SK-N-MC (cell line): ENCODE measurements around the gene FBRS.

ENCODE experiments used
- DNase-seq: peaks from one replicate; pipeline ENCODE4 v3.0.0-alpha.2; 2011; ENCODE audit warnings: low read depth, low spot score
- H3K27ac ChIP-seq: fragments of 200-600 bp; sonication (generic); 2 replicates; pipeline ENCODE4 v1.5.1; 2016; ENCODE audit warnings: mixed run types
- H3K36me3 ChIP-seq: fragments of 200-600 bp; sonication (generic); 2 replicates; pipeline ENCODE4 v1.6.1; 2017; ENCODE audit warnings: antibody characterized with exemption, low read length, mixed read lengths; ENCODE audit not compliant: insufficient read depth
- H3K4me3 ChIP-seq: fragments of 200-600 bp; sonication (generic); 2 replicates; pipeline ENCODE4 v1.5.1; 2016
- H3K9ac ChIP-seq: fragments of 200-600 bp; sonication (generic); 2 replicates; pipeline ENCODE4 v1.8.0; 2017; ENCODE audit warnings: mixed run types, mixed read lengths; ENCODE audit not compliant: insufficient read length
- H3K9me3 ChIP-seq: fragments of 200-600 bp; sonication (generic); 2 replicates; pipeline ENCODE4 v1.6.1; 2017; ENCODE audit warnings: low read depth, mild to moderate bottlenecking, antibody characterized with exemption, low read length, moderate library complexity, mixed read lengths
- EZH2 ChIP-seq: fragments of 200-600 bp; sonication (generic); IDR thresholded peaks from one replicate; pipeline ENCODE4 v1.6.1; 2017; ENCODE audit warnings: antibody characterized with exemption
- FOXP2 ChIP-seq: optimal IDR thresholded peaks from 2 replicates; pipeline ENCODE3; 2011; ENCODE audit warnings: mild to moderate bottlenecking, moderate library complexity; ENCODE audit not compliant: insufficient read depth; ENCODE audit errors: extremely low read length, control extremely low read depth
- POLR2AphosphoS5 ChIP-seq: IDR thresholded peaks from 2 replicates; pipeline ENCODE4 v1.6.1; 2012; ENCODE audit warnings: mild to moderate bottlenecking, low read depth, low read length, borderline replicate concordance

Gene FBRS

GRCh38 chr16:30657866-30658730 lies at the start of gene FBRS:
FBRS (plus strand) TSS chr16:30658431; CDS start chr16:30659519, 1,088 bp downstream.
- Histone ChIP-seq H3K9me3 (no peaks in the 10 kb centered on the region), H3K27ac (peak within 1 kb of the TSS; percentile 99), H3K36me3 (peaks cover 38% of the 10 kb centered on the region), H3K4me3 (peak within 1 kb of the TSS; percentile 96), H3K9ac (peak within 1 kb of the TSS; percentile 97)
- no peak for TF ChIP-seq EZH2
- TF ChIP-seq POLR2AphosphoS5 = peak; percentile 62; the same call in 1 of the 2 replicates
- DNase-seq = peak; percentile 97

- peak overlapping the region; percentile 96 for H3K4me3 ChIP-seq
- no peak for DNase-seq
- peak overlapping the region; percentile 90 for H3K27ac ChIP-seq
Observed at GRCh38 chr16:30609002-30609925, 49.0 kb upstream of the FBRS start.

GRCh38 chr16:30609926-30610839 lies 48.0 kb upstream of the FBRS start, which contains the start of gene ZNF689:
ZNF689 (minus strand) TSS chr16:30610389; CDS start chr16:30610041, 348 bp downstream.
- peak within 1 kb of the TSS; percentile 99 for H3K9ac ChIP-seq
- H3K4me3 ChIP-seq = peak within 1 kb of the TSS; percentile 96
- H3K9me3 ChIP-seq = no peaks in the 10 kb centered on the region
- TF ChIP-seq FOXP2 (no peak), POLR2AphosphoS5 (peak; percentile 73), EZH2 (no peak)
- peak; percentile 96 for DNase-seq
- peak within 1 kb of the TSS; percentile 90 for H3K27ac ChIP-seq
- H3K36me3 ChIP-seq = peaks cover 18% of the 10 kb centered on the region

More at GRCh38 chr16:30609002-30609925, 49.0 kb upstream of the FBRS start:
- no peak for TF ChIP-seq FOXP2
- no peak for TF ChIP-seq EZH2
- peaks cover 27% of the 10 kb centered on the region for H3K36me3 ChIP-seq
- peak overlapping the region; percentile 99 for H3K9ac ChIP-seq
- no peaks in the 10 kb centered on the region for H3K9me3 ChIP-seq

GRCh38 chr16:30615358-30616091 lies 42.7 kb upstream of the FBRS start:
- Histone ChIP-seq H3K36me3 (no peaks in the 10 kb centered on the region), H3K9ac (no peak overlapping the region), H3K4me3 (no peak overlapping the region), H3K9me3 (no peaks in the 10 kb centered on the region), H3K27ac (no peak overlapping the region)
- TF ChIP-seq FOXP2 (no peak), POLR2AphosphoS5 (no peak), EZH2 (no peak)
- no peak for DNase-seq

GRCh38 chr16:30619202-30619601 lies 39.0 kb upstream of the FBRS start:
- H3K27ac ChIP-seq = no peak overlapping the region

GRCh38 chr16:30619638-30620037 lies 38.6 kb upstream of the FBRS start:
- no peak for DNase-seq
- H3K9ac ChIP-seq = no peak overlapping the region
- H3K9me3 ChIP-seq = no peaks in the 10 kb centered on the region
- no peak overlapping the region for H3K4me3 ChIP-seq
- no peaks in the 10 kb centered on the region for H3K36me3 ChIP-seq
- TF ChIP-seq POLR2AphosphoS5 = no peak
- no peak for TF ChIP-seq EZH2
- TF ChIP-seq FOXP2 = no peak
- no peak overlapping the region for H3K27ac ChIP-seq

More at GRCh38 chr16:30619202-30619601, 39.0 kb upstream of the FBRS start:
- H3K9ac ChIP-seq = no peak overlapping the region
- no peak for TF ChIP-seq FOXP2
- TF ChIP-seq EZH2 = no peak
- TF ChIP-seq POLR2AphosphoS5 = no peak
- no peak for DNase-seq
- no peaks in the 10 kb centered on the region for H3K9me3 ChIP-seq
- no peak overlapping the region for H3K4me3 ChIP-seq
- no peaks in the 10 kb centered on the region for H3K36me3 ChIP-seq

- Histone ChIP-seq H3K9ac (no peak overlapping the region), H3K27ac (0 out of 2 replicates have a peak overlapping the region, but pooled peaks have one; percentile 47), H3K4me3 (no peak overlapping the region), H3K9me3 (no peaks in the 10 kb centered on the region), H3K36me3 (no peaks in the 10 kb centered on the region)
- TF ChIP-seq FOXP2 (no peak), EZH2 (no peak), POLR2AphosphoS5 (no peak)
- no peak for DNase-seq
Observed at GRCh38 chr16:30620169-30620568, 38.1 kb upstream of the FBRS start.
